HEK293 (cell line): Measurements from ENCODE around the gene INO80C.
A peak's percentile ranks its signal among the peaks of the same experiment; 100 is the strongest.

ENCODE experiments used
- CTCF ChIA-PET: fragments of 350-600 bp; formaldehyde crosslinking; extraction: SDS; loops from one replicate; lab custom pipeline; 2021; ENCODE audit warnings: antibody characterized with exemption; lab: Yijun Ruan, JAX
- POLR2A ChIA-PET: fragments of 300-600 bp; formaldehyde crosslinking; extraction: SDS; loops from one replicate; lab custom pipeline; 2020; ENCODE audit warnings: antibody characterized with exemption, inconsistent platforms; lab: Yijun Ruan, JAX
- H3K27ac ChIP-seq: fragments of 200-500 bp; sonication (Bioruptor generic); 2 replicates; pipeline ENCODE4 v1.5.1; 2014; ENCODE audit warnings: low read depth, low read length, control low read depth, inconsistent platforms; ENCODE audit errors: extremely low read depth
- H3K36me3 ChIP-seq, 2 experiments: fragments of 200-500 bp in 1 of 2; sonication (Bioruptor generic) in 1 of 2; 1 replicate in 1 of 2; 2 replicates in 1 of 2; pipeline ENCODE4 v1.5.1; 2014 to 2017; ENCODE audit warnings: inconsistent platforms in 2 of 2, low read length in 2 of 2; ENCODE audit not compliant: control insufficient read depth in 2 of 2, insufficient read depth in 1 of 2
- H3K4me1 ChIP-seq: fragments of 200-500 bp; sonication (Bioruptor generic); 2 replicates; pipeline ENCODE4 v1.5.1; 2014; ENCODE audit warnings: mild to moderate bottlenecking, low read length, inconsistent platforms; ENCODE audit not compliant: control insufficient read depth, insufficient read depth
- H3K4me3 ChIP-seq: 2 replicates; pipeline ENCODE4 v1.5.1; 2011; ENCODE audit warnings: low read depth, mild to moderate bottlenecking, control low read depth, low read length, moderate library complexity
- H3K9me3 ChIP-seq: fragments of 200-500 bp; sonication (Bioruptor generic); 2 replicates; pipeline ENCODE4 v1.5.1; 2014; ENCODE audit warnings: low read depth, low read length, inconsistent platforms; ENCODE audit not compliant: control insufficient read depth, insufficient read depth
- OVOL3 ChIP-seq: fragments of 450-650 bp; formaldehyde crosslinking; IDR thresholded peaks from 2 replicates; pipeline ENCODE4 v1.5.1; 2016; ENCODE audit warnings: missing biosample characterization, missing genetic modification characterization
- ZBTB11 ChIP-seq: fragments of 450-650 bp; formaldehyde crosslinking; conservative IDR thresholded peaks from 2 replicates; pipeline ENCODE4 v1.5.1; 2016; ENCODE audit warnings: low read depth, missing biosample characterization, missing genetic modification characterization
- ZBTB17 ChIP-seq: fragments of 450-650 bp; formaldehyde crosslinking; IDR thresholded peaks from 2 replicates; pipeline ENCODE4 v1.5.1; 2016; ENCODE audit warnings: missing biosample characterization, missing genetic modification characterization
- ZBTB49 ChIP-seq: fragments of 450-650 bp; formaldehyde crosslinking; IDR thresholded peaks from 2 replicates; pipeline ENCODE4 v1.5.1; 2016; ENCODE audit warnings: missing biosample characterization, missing genetic modification characterization, low read depth
- ZNF138 ChIP-seq: fragments of 450-650 bp; formaldehyde crosslinking; IDR thresholded peaks from 2 replicates; pipeline ENCODE4 v1.5.1; 2016; ENCODE audit warnings: missing biosample characterization, missing genetic modification characterization, borderline replicate concordance
- ZNF19 ChIP-seq: fragments of 450-650 bp; formaldehyde crosslinking; IDR thresholded peaks from 2 replicates; pipeline ENCODE4; 2016; ENCODE audit warnings: missing biosample characterization, missing genetic modification characterization, low read depth
- ZNF2 ChIP-seq: fragments of 450-650 bp; formaldehyde crosslinking; IDR thresholded peaks from 2 replicates; pipeline ENCODE4 v1.5.1; 2016; ENCODE audit warnings: missing biosample characterization, missing genetic modification characterization
- ZNF202 ChIP-seq: fragments of 450-650 bp; formaldehyde crosslinking; IDR thresholded peaks from 2 replicates; pipeline ENCODE4 v1.5.1; 2016; ENCODE audit warnings: missing biosample characterization, missing genetic modification characterization, borderline replicate concordance
- ZNF292 ChIP-seq: fragments of 450-650 bp; formaldehyde crosslinking; IDR thresholded peaks from 2 replicates; pipeline ENCODE4 v1.5.1; 2016; ENCODE audit warnings: low read depth, missing biosample characterization, missing genetic modification characterization, borderline replicate concordance
- ZNF398 ChIP-seq: fragments of 450-650 bp; formaldehyde crosslinking; IDR thresholded peaks from 2 replicates; pipeline ENCODE4 v1.5.1; 2017; ENCODE audit warnings: missing biosample characterization, missing genetic modification characterization
- ZNF449 ChIP-seq: fragments of 450-650 bp; formaldehyde crosslinking; IDR thresholded peaks from 2 replicates; pipeline ENCODE4 v1.5.1; 2017; ENCODE audit warnings: missing biosample characterization, mild to moderate bottlenecking, missing genetic modification characterization, moderate library complexity
- ZNF549 ChIP-seq: fragments of 450-650 bp; IDR thresholded peaks from 2 replicates; pipeline ENCODE4 v1.5.1; 2018; ENCODE audit warnings: missing biosample characterization, missing genetic modification characterization, mild to moderate bottlenecking, inconsistent platforms, moderate library complexity
- ZNF561 ChIP-seq: fragments of 450-650 bp; IDR thresholded peaks from 2 replicates; pipeline ENCODE4 v1.5.1; 2018; ENCODE audit warnings: missing biosample characterization, missing genetic modification characterization, borderline replicate concordance
- ZNF76 ChIP-seq: fragments of 450-650 bp; formaldehyde crosslinking; IDR thresholded peaks from 2 replicates; pipeline ENCODE4; 2016; ENCODE audit warnings: low read depth, missing biosample characterization, missing genetic modification characterization, borderline replicate concordance
- ZNF843 ChIP-seq: fragments of 450-650 bp; formaldehyde crosslinking; IDR thresholded peaks from 2 replicates; pipeline ENCODE4 v1.5.1; 2016; ENCODE audit warnings: missing biosample characterization, missing genetic modification characterization

Gene INO80C

GRCh38 chr18:35495536-35496314, 2.0 kb downstream of the INO80C start (continued):
- TF ChIP-seq ZNF843 (tag by site-specific recombination) (no peak), ZNF549 (tag by site-specific recombination) (no peak), OVOL3 (tag by site-specific recombination) (no peak)

- Histone ChIP-seq H3K4me3 (no peak overlapping the region), H3K9me3 (no peaks in the 10 kb centered on the region), H3K4me1 (no peaks in the 10 kb centered on the region), H3K36me3 (no peaks in the 10 kb centered on the region), H3K27ac (no peak overlapping the region)
- POLR2A ChIA-PET, result interaction anchor here (1.3 kb wide), 1 partner anchor 12 kb away, joined by 3 read pairs; no protein-coding TSS in a partner anchor
- TF ChIP-seq ZNF398, result no peak
- no peak for TF ChIP-seq ZNF19 (tag by site-specific recombination)
- TF ChIP-seq ZBTB11 (tag by site-specific recombination), result no peak
- no peak for TF ChIP-seq ZBTB17 (tag by site-specific recombination)
- no peak for TF ChIP-seq ZNF292 (tag by site-specific recombination)
- TF ChIP-seq ZNF138 (tag by site-specific recombination), result no peak
- no peak for TF ChIP-seq ZNF449
- TF ChIP-seq ZNF2 (tag by site-specific recombination), result no peak
- TF ChIP-seq ZNF202 (tag by site-specific recombination), result no peak
- no peak for TF ChIP-seq ZNF76 (tag by site-specific recombination)
- CTCF ChIA-PET, result no interaction called here
Observed at GRCh38 chr18:35494251-35495220, 3.2 kb downstream of the INO80C start.

GRCh38 chr18:35491700-35492077, 6.1 kb downstream of the INO80C start:
- Histone ChIP-seq H3K4me3 (no peak overlapping the region), H3K9me3 (no peaks in the 10 kb centered on the region), H3K36me3 (no peaks in the 10 kb centered on the region), H3K4me1 (no peaks in the 10 kb centered on the region), H3K27ac (no peak overlapping the region)
- TF ChIP-seq ZBTB49 (tag by site-specific recombination) (no peak), ZNF561 (tag by site-specific recombination) (peak; percentile 60; the same call in 1 of the 2 replicates)
- ChIA-PET POLR2A (no interaction called here), CTCF (interaction anchor here (0.6 to 1.3 kb wide), 2 partner anchors 9 to 1342 kb away, joined by 3 to 5 read pairs; no protein-coding TSS in a partner anchor)
